GM18867 (cell line): ENCODE data around the gene RSRP1.
"Not testable (repeated sequence)": the region's sequence is repeated elsewhere in the genome, so short reads cannot be mapped to it uniquely, and the experiment has no call there.

Source experiments
- ATAC-seq: cut with Tn5 transposase; IDR thresholded peaks from one replicate; pipeline ENCODE4 v1.9.1; 2021; ENCODE audit warnings: mild to moderate bottlenecking, moderate library complexity; ENCODE audit not compliant: unreplicated experiment

The RSRP1 gene

GRCh38 chr1:25257196-25257595 is 9.9 kb upstream of the RSRP1 start:
- ATAC-seq = no peak

DNA sequence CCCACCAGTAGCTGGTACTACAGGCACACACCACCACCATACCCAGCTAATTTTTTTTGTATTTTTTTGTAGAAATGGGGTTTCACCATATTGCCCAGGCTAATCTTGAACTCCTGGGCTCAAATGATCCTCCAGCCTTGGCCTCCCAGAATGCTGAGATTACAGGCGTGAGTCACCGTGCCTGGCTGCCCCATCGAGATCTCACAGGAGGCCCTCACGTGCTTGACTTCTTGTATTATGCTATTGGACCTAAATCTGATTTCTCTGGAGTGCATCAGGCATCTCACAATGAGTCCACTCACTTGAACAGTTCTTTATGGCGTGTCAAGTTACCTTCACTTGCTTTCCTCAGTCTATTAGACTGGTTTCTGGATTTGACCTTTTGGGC is 9.3 kb upstream of the RSRP1 start:
- no peak for ATAC-seq

DNA sequence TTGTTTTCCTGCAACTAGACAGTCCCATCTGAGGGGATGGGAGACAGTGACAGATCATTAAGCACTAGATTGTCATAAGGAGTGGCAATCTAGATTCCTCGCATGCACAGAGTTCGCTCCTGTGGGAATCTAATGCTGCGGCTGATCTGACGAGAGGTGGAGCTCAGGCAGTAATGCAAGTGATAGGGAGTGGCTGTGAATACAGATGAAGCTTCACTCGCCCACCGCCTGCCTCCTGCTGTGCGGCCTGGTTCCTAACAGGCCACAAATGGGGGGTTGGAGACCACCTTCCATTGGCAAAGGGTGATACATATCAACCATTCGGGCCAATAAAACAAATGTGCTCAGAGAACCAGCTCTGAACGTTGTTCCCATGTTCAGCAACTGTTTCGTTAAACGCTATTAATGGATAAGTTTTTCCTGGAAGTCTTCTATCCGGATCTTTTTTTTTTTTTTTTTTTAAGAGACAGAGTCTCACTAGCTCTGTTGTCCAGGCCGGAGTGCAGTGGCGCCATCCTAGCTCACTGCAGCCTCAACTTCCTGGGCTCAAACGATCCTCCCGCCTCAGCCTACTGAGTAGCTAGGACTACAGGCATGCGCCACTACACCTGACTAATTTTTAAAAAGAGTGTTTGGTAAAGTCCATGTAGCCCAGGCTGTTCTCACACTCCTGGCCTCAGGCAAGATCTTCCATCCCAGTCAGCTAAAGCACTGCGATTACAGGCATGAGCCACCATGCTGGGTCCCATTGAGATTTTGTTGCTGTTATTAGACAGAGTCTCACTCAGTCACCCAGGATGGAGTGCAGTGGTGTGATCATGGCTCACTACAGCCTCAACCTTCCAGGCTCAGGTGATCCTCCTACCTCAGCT is 8.7 kb upstream of the RSRP1 start:
- no peak for ATAC-seq

- ATAC-seq = no peak
These were observed 6.7 kb upstream of the RSRP1 start for GRCh38 chr1:25253911-25254310.

GRCh38 chr1:25247829-25248754 is 838 bp upstream of the RSRP1 start:
- ATAC-seq = peak; percentile 45

DNA sequence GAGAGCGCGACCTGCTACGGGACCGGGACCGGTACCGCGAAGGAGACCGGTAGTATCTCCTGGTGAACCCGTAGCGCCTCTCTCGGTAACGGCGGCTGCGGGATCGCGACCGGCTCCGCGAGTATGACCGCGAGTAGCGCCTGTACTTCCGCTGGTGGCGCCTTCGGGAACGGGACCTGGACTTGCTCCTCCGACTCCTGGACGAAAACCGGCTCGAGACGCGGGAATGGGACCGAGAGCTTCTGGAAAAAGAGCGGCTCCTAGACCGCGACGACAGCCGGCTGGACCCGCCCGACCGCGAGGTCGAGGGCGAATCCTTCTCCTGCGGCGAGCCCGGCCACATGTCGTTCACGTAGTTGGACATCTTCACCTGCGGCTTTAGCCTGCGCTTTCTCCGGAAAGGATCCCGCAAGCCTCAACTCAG is 642 bp downstream of the RSRP1 start:
- no peak for ATAC-seq

DNA sequence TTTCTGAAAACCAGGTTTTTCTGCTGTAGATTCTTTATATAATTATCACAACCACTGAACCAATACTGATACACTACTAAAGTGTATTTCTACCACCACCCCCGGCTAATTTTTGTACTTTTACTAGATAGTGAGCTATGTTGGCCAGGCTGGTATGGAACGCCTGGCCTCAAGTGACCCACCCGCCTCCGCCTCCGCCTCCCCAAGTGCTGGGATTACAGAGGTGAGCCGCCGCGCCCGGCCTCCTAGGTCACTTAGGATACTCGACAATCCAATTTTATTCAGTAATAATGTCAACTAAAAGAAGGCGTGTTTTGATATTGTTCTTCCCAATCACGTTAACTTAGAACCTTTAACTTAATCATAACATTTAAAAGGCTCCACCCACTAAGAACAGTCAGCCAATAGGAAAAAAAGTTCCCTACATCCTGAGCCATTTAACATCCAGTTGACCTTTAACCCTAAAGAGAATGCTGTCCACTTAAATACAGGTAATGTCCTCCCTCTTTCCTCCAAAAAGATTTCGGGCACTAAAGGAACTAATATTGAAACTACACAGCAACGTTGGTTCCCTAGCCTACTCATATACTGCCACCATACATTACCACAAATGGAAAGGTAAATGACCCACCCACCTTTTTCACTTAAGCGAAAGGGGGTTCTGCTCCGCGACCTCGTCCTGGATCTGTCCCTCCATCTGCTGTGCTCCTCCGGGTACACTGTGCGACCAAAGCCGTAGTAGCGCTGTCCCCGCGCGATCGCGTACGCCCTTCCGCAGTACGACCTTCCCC is 1.2 kb downstream of the RSRP1 start:
- ATAC-seq = peak; percentile 15

- ATAC-seq = no peak
These were observed 1.9 kb downstream of the RSRP1 start for GRCh38 chr1:25245393-25245792.

GRCh38 chr1:25243907-25244306 is 3.3 kb downstream of the RSRP1 start:
- ATAC-seq = no peak

GRCh38 chr1:25239681-25240541 is 7.3 kb downstream of the RSRP1 start:
- ATAC-seq = peak; percentile 73

DNA sequence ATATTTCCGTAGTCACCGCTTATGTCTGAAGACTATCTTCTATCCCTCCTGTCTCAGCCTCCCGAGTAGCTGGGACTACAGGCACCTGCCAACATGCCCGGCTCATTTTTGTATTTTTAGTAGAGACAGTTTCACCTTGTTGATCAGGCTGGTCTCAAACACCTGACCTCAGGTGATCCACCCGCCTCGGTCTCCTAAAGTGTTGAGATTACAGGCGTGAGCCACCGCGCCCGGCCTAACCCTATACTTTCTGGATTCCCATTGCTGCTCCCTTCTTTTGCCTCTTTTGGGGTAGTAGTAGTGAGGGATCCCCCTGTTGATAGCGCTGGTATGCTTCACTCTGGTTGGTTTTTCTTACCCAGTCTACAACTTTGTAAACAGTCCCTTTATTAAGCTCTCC is 9.2 kb downstream of the RSRP1 start:
- no peak for ATAC-seq

GRCh38 chr1:25236261-25236660 is 11.0 kb downstream of the RSRP1 start:
- ATAC-seq = not testable (repeated sequence)

DNA sequence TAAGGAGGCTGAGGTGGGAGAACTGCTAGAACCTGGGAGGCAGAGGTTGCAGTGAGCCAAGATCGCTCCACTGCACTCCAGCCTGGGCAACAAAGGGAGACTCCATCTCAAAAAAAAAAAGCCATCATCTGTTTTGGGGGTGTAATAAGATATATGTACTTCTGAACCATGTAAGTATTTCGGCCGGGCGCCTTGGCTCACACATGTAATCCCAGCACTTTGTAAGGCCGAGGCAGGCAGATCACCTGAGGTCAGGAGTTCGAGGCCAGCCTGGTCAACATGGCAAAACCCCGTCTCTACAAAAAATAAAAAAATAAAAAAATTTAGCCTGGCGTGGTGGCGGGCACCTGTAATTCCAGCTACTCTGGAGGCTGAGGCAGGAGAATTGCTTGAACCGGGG is 11.8 kb downstream of the RSRP1 start:
- not testable (repeated sequence) for ATAC-seq

DNA sequence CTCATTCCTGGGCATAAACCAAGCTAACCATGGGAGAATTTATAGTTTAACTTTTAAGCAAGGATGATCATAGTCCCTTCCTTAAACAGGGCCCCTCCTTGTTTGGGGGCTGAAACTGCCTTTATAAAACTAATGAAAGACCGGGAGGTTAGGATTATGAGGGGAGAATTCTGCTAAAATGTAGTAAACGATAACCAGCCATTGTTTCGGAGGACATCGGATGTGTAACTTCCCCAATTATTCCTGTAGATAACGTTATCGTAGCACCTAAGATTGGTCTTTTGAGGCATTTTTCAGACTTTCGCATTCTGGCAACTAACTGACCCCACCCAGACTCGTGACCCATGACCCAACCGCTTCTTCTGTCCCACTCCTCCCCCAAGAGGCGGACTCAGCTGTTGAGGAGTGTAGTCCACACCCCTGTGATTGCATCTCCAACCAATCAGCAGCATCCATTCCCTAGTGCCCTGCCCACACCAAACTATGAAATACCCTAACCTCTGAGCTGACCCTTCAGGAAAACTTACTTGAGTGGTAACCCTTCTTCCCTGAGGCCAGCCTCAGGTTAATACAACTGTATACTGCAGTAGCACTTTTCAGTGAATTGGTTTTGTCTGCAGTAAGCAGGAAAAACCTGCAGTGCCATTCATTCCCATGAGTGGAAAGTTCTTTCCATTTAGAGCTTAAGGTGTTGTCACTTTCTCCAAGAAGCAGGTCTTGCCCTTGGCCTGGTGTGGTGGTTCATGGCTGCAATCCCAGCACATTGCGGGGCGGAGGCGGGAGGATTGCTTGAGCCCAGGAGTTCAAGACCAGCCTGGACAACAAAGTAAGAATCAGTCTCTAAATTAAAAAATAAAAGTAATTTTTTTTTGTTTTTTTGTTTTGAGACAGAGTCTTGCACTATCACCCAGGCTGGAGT is 14.1 kb downstream of the RSRP1 start:
- ATAC-seq = no peak

GRCh38 chr1:25232027-25232865 is 15.0 kb downstream of the RSRP1 start, which contains the start of gene SYF2:
TSS of gene SYF2 (minus strand) at chr1:25232502. CDS start at chr1:25232467, 35 bp downstream.
- peak; percentile 69 for ATAC-seq

- ATAC-seq = no peak
These were observed 23.8 kb downstream of the RSRP1 start for GRCh38 chr1:25223471-25223870.

- no peak for ATAC-seq
These were observed 24.6 kb downstream of the RSRP1 start for GRCh38 chr1:25222606-25223005.

GRCh38 chr1:25220666-25221065 is 26.6 kb downstream of the RSRP1 start:
- no peak for ATAC-seq
